GM19455 (cell line): ENCODE results near the gene SLC12A2.

Experiments
- ATAC-seq: cut with Tn5 transposase; IDR thresholded peaks from one replicate; pipeline ENCODE4 v1.9.1; 2021; ENCODE audit not compliant: unreplicated experiment

SLC12A2 gene

DNA sequence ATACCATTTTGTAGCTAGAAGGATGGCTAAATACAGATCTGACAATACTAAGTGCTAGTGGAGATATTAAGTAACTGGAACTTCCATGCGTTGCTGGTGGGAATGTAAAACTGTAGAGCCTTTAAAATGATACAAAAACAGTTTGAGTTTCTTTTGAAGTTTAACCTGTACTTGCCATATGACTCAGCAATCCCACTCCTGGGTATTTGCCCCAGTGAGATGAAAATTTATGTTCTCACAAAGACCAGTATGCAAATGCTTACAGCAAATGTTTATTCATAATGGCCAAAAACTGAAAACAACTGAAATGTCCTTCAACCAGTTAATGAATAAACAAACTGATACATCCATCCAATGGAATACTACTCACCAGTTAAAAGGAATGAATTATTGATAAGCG is 137.3 kb downstream of the SLC12A2 start:
- ATAC-seq = no peak

GRCh38 chr5:128224336-128224735 is 140.8 kb downstream of the SLC12A2 start:
- no peak for ATAC-seq

DNA sequence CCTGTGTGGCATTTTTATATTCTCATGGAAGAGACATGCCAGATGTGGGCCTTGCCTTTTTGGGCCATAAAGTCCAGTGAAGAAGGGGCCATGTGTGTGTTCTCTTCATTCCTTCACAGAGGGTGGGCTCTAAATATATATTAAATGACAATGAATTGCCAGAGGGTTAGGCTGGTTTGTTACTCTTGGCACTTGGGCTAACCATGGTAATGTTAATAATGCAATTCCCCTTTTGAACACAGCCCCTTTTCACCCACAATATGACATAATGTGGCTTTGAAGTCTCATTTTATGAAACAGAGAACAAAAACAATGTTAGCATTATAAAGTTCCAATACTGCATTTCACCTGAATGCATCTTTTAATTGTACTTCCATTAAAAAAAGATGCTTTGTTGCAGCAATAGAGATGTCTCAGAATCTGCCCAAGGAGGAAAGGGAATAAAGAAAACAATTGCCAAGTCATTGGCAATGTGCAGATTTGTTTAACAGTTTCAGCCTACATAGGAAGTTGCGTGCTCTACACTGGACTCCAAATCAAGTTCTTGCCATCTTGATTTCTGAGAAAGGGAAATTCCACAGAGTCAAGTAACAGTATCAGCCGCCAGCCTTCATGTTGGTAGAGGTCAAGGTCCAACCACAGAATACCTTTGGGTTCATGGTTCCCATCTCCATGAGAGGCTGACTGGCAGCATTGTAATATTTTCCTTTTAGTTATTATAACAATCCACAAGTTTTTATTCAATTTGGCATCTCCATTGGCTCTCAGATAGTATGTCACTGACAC is 141.9 kb downstream of the SLC12A2 start:
- ATAC-seq = no peak

DNA sequence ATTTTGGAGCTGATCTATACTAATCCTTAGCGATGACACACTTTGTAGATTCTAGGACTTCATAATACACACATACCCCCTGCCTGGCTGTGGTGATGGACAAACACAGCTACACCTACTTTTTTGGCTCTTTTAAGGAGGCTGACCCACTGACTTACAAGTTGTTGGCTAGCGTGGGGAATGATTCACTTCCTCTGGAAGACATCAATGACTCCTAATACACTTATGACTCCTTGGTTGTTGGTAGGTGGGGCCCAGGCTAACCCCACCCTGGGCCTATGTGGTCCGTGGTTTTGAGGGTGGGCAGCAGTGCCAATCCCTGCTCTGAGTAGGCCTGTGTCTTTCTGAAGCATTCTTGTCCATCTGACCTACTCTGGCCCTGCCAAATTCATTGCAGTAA is 144.4 kb downstream of the SLC12A2 start:
- no peak for ATAC-seq

GRCh38 chr5:128228521-128228920 is 145.0 kb downstream of the SLC12A2 start:
- ATAC-seq = no peak

GRCh38 chr5:128234928-128235641 is 151.5 kb downstream of the SLC12A2 start:
- no peak for ATAC-seq

- ATAC-seq = no peak
These were observed 152.8 kb downstream of the SLC12A2 start for GRCh38 chr5:128236334-128236733.

GRCh38 chr5:128237000-128237399 is 153.4 kb downstream of the SLC12A2 start:
- ATAC-seq = no peak

DNA sequence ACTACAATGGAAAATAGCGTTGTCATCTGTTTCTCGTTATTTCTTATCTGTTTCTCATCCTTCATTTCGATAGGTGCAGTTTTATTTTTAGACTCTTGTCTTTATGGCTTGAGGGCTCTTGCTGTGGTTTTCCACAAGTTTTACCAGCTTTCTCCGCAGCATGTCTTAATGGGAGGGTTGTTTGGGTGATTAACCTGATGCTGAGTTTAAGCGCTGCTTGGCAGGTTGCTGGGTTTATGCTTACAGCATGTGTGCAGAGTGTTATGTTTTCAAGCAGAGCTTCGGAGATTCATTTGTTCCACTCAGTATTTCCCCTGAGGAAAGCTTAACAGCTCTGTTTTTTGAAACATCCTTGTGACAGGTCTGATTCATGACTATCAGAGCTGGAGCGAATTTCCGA is 154.0 kb downstream of the SLC12A2 start:
- ATAC-seq = no peak
